Activated T-cell treated with anti-CD3 and anti-CD28 coated beads, Interleukin-2, amount 50 U/mL, for 48 hours (primary cell): ENCODE measurements around the gene PTPN2.
"Not testable (repeated sequence)": the region's sequence is repeated elsewhere in the genome, so short reads cannot be mapped to it uniquely, and the experiment has no call there.

Experiments
- DNase-seq, 2 experiments: peaks; one replicate each; pipeline ENCODE4 v3.0.0-alpha.2; 2020

Gene PTPN2

GRCh38 chr18:12821408-12821807 is 62.6 kb downstream of the PTPN2 start:
- DNase-seq, result no peak

DNA sequence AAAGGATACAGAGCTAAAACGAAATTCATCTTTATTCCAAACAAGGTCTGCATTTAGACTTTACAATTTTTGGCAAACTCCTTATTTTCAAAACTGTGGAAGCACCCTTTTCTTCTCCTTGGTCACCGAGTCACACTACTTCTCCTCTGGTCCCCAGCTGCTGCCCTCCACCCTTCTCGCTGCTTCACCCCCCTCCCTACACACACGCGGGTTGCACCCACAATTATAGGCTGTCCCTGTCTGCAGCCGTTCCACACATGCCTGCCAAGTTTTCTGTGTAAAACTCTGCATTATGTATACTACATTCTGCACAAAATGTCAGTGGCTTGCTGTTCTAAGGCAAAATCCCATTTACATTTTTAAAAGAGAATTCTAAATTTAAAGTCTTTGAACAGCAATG is 63.5 kb downstream of the PTPN2 start:
- DNase-seq, result no peak

DNA sequence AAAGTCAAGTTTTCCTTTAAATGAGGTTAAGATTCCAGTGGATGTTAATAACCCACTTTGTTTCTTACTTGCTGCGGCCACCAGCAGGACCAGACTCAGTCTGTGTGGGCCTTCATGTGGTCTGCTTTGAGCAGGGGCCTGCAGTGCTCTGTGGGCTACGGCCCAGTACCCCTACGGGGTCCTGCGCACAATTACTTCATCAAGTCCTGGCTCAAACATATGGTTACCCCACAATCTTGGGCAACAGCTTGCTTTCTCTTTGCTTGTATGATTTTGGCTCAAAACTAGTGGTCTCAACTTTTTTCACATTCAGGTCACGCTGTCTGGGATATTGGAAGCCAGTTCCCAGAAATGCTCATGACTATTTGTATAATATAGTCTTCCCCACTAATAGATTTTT is 64.2 kb downstream of the PTPN2 start:
- no peak for DNase-seq

GRCh38 chr18:12819322-12819721 is 64.7 kb downstream of the PTPN2 start:
- DNase-seq, result no peak

GRCh38 chr18:12818243-12818642 is 65.8 kb downstream of the PTPN2 start:
- no peak for DNase-seq

DNA sequence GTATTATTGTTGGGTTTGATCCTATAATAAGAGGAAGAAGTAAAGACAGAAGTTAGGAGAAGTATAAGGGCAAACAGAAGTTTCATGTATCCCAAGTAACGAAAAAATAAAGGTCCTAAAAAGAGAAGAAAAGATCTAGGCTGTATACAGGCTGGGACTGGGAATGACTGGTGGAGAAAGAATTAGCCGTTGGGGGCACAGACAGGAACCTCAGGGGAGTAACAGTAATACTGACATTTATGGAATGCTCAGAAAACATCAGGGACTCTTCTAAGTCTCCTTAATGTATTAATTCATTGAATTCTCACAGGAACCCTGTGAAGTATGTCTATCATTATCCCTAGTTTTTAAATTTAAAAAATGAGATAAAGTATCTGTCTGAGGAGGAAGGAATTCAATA is 67.6 kb downstream of the PTPN2 start:
- DNase-seq, result no peak

- DNase-seq, result no peak
These were observed 72.7 kb downstream of the PTPN2 start for GRCh38 chr18:12811191-12811950.

DNA sequence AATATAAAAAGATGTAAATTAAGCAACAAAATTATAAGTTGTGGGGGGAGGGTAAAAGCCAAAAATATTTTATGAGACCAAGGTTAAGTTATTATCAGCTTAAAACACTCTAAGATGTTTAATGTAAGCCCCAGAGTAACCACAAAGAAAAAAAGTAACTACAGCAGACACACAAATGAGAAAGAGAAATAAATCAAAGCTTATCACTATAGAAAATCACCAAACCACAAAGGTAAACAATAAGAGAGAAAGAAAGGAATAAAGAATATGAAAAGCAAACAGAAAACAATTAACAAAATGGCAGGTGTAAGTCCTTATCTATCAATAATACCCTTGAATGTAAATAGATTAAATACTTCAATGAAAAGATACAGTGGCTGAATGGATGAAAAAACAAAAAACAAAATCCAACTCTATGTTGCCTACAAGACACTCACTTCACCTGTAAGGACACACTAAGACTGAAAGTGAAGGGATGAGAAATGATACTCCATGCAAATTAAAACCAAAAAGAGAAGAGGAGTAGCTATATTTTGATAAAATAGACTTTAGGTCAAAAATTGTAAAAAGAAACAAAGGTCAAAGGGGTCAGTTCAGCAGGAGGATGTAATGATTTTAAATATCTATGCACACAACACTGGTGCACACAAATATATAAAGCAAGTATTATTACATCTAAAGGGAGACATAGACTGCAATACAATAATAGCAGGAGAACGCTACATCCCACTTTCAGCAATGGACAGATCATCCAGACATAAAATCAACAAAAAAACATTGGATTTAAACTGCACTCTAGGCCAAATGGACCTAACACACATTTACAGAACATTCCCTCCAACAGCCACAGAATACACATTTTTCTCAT is 80.7 kb downstream of the PTPN2 start:
- no peak for DNase-seq

DNA sequence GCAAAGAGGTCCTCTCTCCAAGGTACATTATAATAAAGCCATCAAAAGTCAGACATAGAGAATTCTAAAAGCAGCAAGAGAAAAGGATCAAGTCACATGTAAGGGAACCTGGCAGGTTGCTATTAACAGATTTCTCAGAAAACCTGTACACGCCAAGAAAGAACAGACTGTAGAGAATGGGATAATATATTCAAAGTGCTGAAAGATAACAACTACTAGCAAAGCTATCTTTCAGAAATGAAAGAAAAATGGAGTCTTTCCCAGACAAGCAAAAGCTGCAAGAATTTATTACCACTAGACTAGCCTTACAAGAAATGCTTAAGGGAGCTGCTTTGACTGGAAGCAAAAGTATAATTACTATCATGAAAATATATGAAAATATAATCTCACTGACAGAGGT is 81.5 kb downstream of the PTPN2 start:
- no peak for DNase-seq

GRCh38 chr18:12796448-12796847 is 87.6 kb downstream of the PTPN2 start:
- no peak for DNase-seq

- DNase-seq, result no peak
These were observed 92.4 kb downstream of the PTPN2 start for GRCh38 chr18:12791610-12792009.

DNA sequence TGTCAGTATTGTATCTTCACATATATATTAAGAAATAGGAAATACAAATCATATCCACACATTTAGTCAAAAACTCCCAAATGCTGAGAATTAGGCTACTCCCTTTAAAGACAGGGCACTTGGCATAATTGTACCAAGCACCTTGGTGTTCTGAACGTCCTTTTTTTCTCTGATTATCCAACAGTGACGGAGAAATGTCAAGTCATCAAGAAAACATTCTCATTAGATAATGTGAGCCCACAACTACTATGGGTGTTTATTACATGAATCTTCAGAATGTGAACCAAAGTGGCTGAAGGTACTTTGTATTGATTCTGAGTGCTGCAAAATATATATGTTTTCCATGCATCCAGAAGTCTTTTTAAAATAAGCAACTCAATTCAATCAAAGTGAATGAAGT is 97.4 kb downstream of the PTPN2 start:
- no peak for DNase-seq

GRCh38 chr18:12783524-12783923 is 100.5 kb downstream of the PTPN2 start:
- DNase-seq, result no peak

GRCh38 chr18:12782521-12782920 is 101.5 kb downstream of the PTPN2 start:
- no peak for DNase-seq

- no peak for DNase-seq
These were observed 104.6 kb downstream of the PTPN2 start for GRCh38 chr18:12779456-12779855.

GRCh38 chr18:12779043-12779442 is 105.0 kb downstream of the PTPN2 start:
- no peak for DNase-seq

DNA sequence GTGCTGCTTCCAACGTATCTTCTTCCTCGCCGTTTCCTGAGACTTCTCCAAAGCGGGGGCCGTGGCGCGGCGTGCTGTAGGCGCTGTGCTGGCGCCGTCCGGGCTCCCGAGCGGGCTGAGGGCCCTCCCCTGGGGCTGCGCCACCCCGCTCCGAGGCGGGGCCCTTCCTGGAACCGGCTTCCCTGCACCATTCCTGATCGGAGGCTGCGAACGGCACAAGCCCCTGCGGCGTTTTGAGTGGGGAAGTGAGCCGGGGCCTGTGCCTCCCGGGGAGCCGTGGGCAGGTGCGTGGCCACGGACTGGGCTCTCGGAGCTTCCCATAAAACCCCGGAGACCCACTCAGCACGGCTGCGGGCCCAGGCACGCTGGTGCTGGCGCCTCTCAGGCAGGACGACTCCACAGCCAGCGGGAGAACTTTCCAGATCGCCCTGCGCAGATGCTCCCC is 106.5 kb downstream of the PTPN2 start:
- no peak for DNase-seq

GRCh38 chr18:12776821-12777471 is 107.1 kb downstream of the PTPN2 start:
- no peak for DNase-seq

DNA sequence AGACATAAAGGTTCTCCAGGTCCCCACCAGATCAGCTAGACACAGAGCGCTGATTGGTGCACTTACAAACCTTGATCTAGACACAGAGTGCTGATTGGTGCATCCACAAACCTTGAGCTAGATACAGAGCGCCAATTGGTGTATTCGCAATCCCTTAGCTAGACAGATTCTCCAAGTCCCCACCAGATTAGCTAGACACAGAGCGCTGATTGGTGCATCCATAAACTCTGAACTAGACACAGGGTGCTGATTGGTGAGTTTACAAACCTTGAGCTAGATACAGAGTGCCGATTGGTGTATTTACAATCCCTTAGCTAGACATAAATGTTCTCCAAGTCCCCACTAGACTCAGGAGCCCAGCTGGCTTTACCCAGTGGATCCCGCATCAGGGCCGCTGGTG is 107.6 kb downstream of the PTPN2 start:
- not testable (repeated sequence) for DNase-seq

DNA sequence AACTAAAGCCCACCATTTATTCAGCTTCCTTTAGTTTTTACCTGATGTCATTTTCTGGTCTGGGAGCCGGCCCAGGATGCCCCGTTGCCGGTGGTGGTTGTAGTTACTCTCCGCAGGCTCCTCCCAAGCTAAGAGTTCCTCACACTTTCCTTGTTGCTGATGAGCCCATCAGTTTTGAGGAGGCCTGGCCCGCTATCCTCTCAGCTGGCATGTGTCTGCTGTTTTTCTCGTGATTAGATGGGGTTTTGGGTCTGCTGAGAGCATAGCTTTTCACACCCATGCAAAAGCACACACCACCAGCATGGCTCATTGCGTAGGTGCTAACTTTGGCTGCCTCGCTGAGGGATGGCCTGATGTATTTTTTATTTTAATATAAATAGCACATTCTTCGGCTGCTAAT is 109.1 kb downstream of the PTPN2 start:
- DNase-seq, result no peak

DNA sequence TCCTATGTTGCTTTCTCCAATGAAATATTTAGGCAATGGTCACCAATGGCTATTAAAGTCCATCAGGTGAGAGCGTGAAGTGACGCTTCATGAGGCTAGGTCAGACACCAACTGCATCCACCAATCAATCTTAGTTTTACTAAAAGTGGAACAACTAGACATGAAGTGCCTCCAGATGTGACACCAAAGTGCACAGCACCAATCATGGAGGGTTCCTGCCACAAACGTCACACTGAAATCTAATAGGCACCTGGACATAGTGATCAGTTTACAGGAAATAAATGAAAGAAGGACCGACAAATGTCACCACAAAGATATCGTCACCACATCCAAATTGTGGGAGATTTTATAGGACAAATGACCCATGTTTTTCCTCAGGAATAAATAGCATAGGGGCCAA is 110.7 kb downstream of the PTPN2 start:
- DNase-seq, result no peak

GRCh38 chr18:12772111-12772510 is 111.9 kb downstream of the PTPN2 start:
- DNase-seq, result no peak

DNA sequence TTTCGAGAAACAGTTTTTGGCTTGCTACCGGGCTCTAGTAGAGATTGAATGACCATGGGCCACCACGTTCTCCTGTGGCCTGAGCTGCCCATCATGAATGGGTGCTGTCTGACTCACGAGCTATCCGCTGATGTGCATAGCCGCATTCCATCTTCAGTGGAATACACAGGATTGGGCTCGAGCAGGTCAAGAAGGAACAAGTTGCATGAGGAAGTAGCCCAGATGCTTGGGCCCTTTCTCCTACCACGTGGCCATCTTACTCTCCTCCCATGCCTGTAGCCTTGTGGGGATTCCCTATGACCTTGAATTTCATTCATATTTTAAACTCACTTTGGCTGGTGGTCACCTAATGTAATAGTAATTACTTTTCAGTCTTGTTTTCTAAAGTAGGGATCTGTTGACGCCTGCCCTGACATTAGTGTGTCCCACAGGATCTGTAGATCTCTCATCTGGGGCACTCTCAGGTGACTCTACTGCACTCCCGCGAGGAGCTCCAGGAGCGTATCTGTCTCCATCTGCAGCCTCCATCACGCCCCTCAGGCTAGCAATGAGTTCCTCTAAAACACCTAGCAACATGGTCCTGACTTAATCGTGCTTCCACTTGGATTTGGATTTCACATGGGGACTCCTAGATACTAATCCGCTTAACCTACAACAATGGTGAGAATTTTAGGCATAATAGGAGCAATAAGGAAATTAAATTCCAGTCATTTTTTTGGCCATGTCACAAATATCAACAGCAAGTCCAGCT is 113.4 kb downstream of the PTPN2 start:
- DNase-seq, result no peak
